Activated B cell treated with CpG ODN at 0.5 μM for 24 hours (primary cell): ENCODE measurements around the gene SWI5. TPM values are rescaled to one million over a fixed set of nuclear protein-coding genes. Genes with fewer than 3 reads are reported as not detected.
"Not testable (repeated sequence)": the region's sequence is repeated elsewhere in the genome, so short reads cannot be mapped to it uniquely, and the experiment has no call there.

ENCODE experiments used
- ATAC-seq: fragments of 200-7000 bp; cut with Tn5 transposase; one replicate; pipeline ENCODE4 v1.10.0; 2021; ENCODE audit warnings: low read depth, mild to moderate bottlenecking, moderate library complexity
- CTCF ChIA-PET: fragments of 350-600 bp; sonication (Branson Sonifier 250); formaldehyde crosslinking; loops from one replicate; lab custom pipeline; 2021; ENCODE audit warnings: antibody characterized with exemption; lab: Charles Lee
- POLR2A ChIA-PET: fragments of 350-600 bp; sonication (Branson Sonifier 250); formaldehyde crosslinking; loops from one replicate; lab custom pipeline; 2021; ENCODE audit warnings: antibody characterized with exemption; lab: Charles Lee
- DNase-seq: peaks from one replicate; pipeline ENCODE4 v3.0.0; 2022
- H3K27ac Mint-ChIP-seq: one replicate; pipeline ENCODE4 v1.8.0; 2020; ENCODE audit warnings: mixed read lengths
- H3K27me3 Mint-ChIP-seq: one replicate; pipeline ENCODE4 v1.8.0; 2021; ENCODE audit warnings: mixed read lengths
- H3K36me3 Mint-ChIP-seq: one replicate; pipeline ENCODE4 v1.8.0; 2021; ENCODE audit warnings: low read depth, mixed read lengths
- H3K4me1 Mint-ChIP-seq: one replicate; pipeline ENCODE4 v1.8.0; 2021; ENCODE audit warnings: mixed read lengths
- H3K4me3 Mint-ChIP-seq: one replicate; pipeline ENCODE4 v1.8.0; 2020; ENCODE audit warnings: mild to moderate bottlenecking, mixed read lengths
- H3K9me3 Mint-ChIP-seq: one replicate; pipeline ENCODE4 v1.8.0; 2020; ENCODE audit warnings: mixed read lengths
- intact Hi-C: fragments of 100-400 bp; cut with micrococcal nuclease; formaldehyde crosslinking; loops from one replicate; pipeline ENCODE4 v1.15.1; 2024
- total RNA-seq: library from RNA; stranded (reverse); gene quantifications from 2 replicates; pipeline ENCODE4 v1.2.3, GENCODE V29; 2022
- TF ChIP-seq, protein P1 (sequence below): fragments of 200-600 bp; IDR thresholded peaks from one replicate; pipeline ENCODE4 v1.8.0; 2022; ENCODE audit warnings: antibody characterized with exemption, mild to moderate bottlenecking

The SWI5 gene
- total RNA-seq, 1 donor from 2014 or later: 7.2 TPM

DNA sequence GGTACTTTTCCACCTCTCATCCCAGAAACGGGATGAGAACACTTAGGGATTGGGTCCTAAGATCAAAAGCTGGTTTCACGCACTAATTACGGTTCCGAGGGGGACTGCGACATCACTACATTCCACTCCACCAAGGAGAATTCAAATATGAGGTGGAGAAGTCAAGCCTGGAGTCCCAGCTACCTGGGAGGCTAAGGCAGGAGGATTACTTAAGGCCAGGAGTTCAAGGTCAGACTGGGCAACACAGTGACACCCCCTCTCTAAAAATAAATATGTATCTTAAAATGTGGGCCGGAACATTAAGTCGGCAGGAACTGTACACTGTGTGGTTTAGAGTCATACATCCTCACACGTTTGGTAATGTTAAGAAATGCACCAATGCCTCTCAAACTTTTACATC, 1.8 kb upstream of the SWI5 start:
- ChIA-PET POLR2A (no interaction called here), CTCF (no interaction called here)
- peaks cover 27% of the 10 kb centered on the region for H3K36me3 Mint-ChIP-seq
- H3K9me3 Mint-ChIP-seq: no peaks in the 10 kb centered on the region
- TF ChIP-seq, protein P1, sequence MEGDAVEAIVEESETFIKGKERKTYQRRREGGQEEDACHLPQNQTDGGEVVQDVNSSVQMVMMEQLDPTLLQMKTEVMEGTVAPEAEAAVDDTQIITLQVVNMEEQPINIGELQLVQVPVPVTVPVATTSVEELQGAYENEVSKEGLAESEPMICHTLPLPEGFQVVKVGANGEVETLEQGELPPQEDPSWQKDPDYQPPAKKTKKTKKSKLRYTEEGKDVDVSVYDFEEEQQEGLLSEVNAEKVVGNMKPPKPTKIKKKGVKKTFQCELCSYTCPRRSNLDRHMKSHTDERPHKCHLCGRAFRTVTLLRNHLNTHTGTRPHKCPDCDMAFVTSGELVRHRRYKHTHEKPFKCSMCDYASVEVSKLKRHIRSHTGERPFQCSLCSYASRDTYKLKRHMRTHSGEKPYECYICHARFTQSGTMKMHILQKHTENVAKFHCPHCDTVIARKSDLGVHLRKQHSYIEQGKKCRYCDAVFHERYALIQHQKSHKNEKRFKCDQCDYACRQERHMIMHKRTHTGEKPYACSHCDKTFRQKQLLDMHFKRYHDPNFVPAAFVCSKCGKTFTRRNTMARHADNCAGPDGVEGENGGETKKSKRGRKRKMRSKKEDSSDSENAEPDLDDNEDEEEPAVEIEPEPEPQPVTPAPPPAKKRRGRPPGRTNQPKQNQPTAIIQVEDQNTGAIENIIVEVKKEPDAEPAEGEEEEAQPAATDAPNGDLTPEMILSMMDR: no peak
- peaks cover 27% of the 10 kb centered on the region for H3K4me1 Mint-ChIP-seq
- no peak overlapping the region for H3K27ac Mint-ChIP-seq
- intact Hi-C loops: loop anchor here (10.0 kb wide), 1 partner anchor 281 kb away; the partner anchor contains the start of gene SPTAN1
- DNase-seq: no peak
- H3K27me3 Mint-ChIP-seq: no peaks in the 10 kb centered on the region
- no peak for ATAC-seq
- no peak overlapping the region for H3K4me3 Mint-ChIP-seq

DNA sequence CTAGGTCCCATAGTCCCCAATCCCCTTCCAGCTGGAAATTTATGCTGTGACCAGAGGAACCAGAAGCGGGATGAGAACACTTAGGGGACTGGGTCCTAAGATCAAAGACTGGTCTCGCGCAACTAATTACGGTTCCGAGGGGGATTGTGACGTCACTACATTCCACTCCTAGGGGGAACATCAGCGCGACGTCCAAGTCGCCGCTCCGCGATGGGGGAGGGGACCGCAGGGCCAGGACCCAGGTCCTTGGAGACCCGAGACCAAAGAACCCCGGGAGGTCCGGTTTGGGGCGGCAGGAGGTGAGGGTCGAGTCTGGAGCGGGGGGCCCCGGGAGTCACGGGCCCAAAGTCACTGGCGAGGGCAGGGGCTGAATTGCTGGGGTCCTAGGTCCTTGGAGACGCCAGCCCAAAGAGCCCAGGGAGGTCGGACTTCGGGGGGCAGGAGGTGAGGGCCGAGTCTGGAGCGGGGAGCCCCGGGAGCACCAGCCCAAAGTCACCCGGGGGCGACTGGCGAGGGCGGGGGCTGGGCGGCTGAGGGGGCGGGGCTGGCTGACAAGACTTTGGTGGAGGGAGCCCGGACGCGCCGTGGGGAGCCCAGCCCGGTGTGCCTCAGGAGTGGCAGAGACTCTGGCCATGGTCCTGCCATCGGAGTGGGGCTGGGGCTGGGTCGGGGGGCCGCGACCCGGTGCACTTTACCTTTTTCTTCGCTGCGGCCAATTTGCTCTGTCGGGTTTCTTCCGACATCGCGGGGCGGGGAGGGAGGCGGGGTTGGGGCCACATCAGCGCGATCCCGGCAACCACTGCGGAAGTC, 673 bp upstream of the SWI5 start, which contains the start of gene GOLGA2:
Gene GOLGA2 (minus strand): TSS at position 810 of the 810 bp plus-strand sequence. CDS start 31 bp downstream, at position 779.
- intact Hi-C loops: loop anchor here (1.0 to 10.0 kb wide), 10 partner anchors 20 to 279 kb away; partner anchors contain the start of genes BBLN, CIZ1, COQ4 and ODF2
- no peaks in the 10 kb centered on the region for H3K27me3 Mint-ChIP-seq
- CTCF ChIA-PET: interaction anchor here (1.0 kb wide), 1 partner anchor 25 kb away, joined by 3 read pairs; no protein-coding TSS in a partner anchor
- H3K4me3 Mint-ChIP-seq: peak within 1 kb of the TSS; percentile 97
- TF ChIP-seq, protein P1: no peak
- POLR2A ChIA-PET: interaction anchor here (0.6 to 2.1 kb wide), 28 partner anchors 10 to 1351 kb away, joined by 3 to 29 read pairs (median 4); partner anchors contain the start of genes BBLN, CERCAM, ENDOG and NTMT1
- ATAC-seq (peak; percentile 59), DNase-seq (no peak)
- H3K9me3 Mint-ChIP-seq: no peaks in the 10 kb centered on the region
- peaks cover 27% of the 10 kb centered on the region for H3K4me1 Mint-ChIP-seq
- peak within 1 kb of the TSS; percentile 92 for H3K27ac Mint-ChIP-seq
- H3K36me3 Mint-ChIP-seq: peaks cover 27% of the 10 kb centered on the region

DNA sequence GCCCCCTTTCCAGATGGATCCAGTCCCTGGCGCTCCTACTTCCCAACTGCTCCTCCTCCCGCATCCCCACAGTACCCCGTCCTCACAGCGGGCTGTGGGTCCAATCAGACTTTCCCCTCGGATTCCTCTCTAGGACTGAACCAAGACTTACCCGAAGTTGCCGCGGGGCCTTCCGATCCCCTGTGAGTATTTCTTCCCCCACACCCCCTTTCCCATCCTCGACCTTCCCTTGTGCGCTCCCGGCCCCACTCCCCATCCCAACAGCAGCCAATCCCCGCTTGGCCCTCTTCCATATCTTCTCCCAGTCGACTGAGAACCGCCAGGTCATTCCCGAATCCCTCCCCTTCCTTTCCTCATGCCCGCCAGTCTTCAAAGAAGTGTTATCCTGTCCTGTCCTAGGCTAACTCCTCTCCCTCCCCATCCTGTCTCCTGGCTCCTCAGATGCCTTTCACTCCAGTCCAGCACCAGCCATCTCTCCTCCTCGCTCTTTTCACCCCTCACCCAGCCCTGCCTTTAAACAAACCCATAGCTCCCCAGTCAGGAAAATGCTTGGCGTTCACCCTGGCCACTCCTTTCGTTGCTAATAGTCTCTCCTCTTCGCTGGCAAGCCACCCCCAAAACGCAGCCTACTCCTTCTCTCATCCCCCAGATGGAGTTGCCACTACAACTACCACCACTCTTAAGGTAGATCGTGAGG, 646 bp downstream of the SWI5 start:
- Mint-ChIP-seq H3K4me1 (peaks cover 27% of the 10 kb centered on the region), H3K9me3 (no peaks in the 10 kb centered on the region), H3K27ac (peak overlapping the region; percentile 92), H3K4me3 (peak overlapping the region; percentile 97), H3K27me3 (no peaks in the 10 kb centered on the region), H3K36me3 (peaks cover 19% of the 10 kb centered on the region)
- ATAC-seq (no peak), DNase-seq (peak; percentile 22)
- TF ChIP-seq, protein P1: no peak
- ChIA-PET POLR2A (interaction anchor here (0.5 to 2.1 kb wide), 17 partner anchors 12 to 751 kb away, joined by 3 to 29 read pairs (median 4); partner anchors contain the start of genes ENDOG, SH3GLB2, SLC27A4 and SPTAN1), CTCF (no interaction called here)
- intact Hi-C loops: loop anchor here (1.0 to 10.0 kb wide), 9 partner anchors 26 to 278 kb away; partner anchors contain the start of genes BBLN, CIZ1, COQ4 and ODF2

DNA sequence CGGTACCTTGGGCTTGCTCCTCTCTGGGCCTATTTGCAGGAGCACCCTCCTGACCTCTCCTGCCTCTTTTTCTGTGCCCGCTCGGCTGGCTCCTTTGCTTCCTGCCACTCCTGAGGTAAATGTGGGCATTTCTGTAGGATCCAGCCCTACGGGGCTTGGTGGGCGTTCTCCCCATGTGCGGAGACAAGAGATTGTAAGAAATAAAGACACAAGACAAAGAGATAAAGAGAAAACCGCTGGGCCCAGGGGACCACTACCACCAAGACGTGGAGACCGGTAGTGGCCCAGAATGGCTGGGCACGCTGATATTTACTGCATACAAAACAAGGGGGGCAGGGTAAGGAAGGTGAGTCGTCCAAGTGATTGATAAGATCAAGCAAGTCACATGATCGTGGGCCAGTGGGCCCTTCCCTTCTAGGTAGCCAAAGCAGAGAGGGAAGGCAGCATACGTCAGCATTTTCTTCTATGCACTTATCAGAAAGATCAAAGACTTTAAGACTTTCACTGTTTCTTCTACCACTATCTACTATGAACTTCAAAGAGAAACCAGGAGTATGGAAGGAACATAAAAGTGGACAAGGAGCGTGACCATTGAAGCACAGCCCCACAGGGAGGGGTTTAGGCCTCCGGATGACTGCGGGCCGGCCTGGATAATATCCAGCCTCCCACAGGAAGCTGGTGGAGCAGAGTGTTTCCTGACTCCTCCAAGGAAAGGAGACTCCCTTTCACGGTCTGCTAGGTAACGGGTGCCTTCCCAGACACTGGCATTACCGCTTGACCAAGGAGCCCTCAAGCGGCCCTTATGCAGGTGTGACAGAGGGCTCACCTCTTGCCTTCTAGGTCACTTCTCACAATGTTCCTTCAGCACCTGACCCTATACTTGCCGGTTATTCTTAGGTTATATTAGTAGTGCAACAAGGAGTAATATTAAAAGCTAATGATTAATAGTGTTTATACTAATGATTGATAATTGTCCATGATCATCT, 3.3 kb downstream of the SWI5 start:
- POLR2A ChIA-PET: interaction anchor here (0.7 kb wide), 1 partner anchor 122 kb away, joined by 5 read pairs; no protein-coding TSS in a partner anchor
- H3K36me3 Mint-ChIP-seq, CTCF ChIA-PET, H3K27me3 Mint-ChIP-seq, H3K9me3 Mint-ChIP-seq, DNase-seq, H3K27ac Mint-ChIP-seq, ATAC-seq, H3K4me3 Mint-ChIP-seq: not testable (repeated sequence)
- H3K4me1 Mint-ChIP-seq: peaks cover 27% of the 10 kb centered on the region
- intact Hi-C loops: loop anchor here (5.0 to 10.0 kb wide), 4 partner anchors 87 to 275 kb away; partner anchors contain the start of genes CIZ1, ODF2 and SPTAN1
